ENCODE results near the gene ERN2.

DNA sequence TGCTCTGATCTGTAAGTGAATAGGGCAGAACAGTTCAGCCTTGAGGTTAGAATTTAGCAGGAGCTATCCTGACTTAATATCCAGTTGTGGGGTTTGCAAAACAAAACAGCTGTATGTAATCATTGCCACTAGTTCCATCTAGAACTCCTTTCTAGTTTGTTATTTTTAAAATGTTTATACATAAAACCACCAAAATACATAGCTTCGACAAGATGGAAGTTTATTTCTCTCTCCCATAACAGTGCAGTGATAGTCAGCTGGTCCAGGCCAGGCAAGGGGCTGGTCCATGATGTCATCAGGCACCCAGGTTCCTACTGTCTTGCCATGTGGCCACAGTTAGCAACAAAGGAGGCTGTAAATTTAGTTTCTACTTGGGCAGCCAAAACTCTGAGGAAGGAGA, 44.8 kb downstream of the ERN2 start:
- TF ChIP-seq, protein P1, sequence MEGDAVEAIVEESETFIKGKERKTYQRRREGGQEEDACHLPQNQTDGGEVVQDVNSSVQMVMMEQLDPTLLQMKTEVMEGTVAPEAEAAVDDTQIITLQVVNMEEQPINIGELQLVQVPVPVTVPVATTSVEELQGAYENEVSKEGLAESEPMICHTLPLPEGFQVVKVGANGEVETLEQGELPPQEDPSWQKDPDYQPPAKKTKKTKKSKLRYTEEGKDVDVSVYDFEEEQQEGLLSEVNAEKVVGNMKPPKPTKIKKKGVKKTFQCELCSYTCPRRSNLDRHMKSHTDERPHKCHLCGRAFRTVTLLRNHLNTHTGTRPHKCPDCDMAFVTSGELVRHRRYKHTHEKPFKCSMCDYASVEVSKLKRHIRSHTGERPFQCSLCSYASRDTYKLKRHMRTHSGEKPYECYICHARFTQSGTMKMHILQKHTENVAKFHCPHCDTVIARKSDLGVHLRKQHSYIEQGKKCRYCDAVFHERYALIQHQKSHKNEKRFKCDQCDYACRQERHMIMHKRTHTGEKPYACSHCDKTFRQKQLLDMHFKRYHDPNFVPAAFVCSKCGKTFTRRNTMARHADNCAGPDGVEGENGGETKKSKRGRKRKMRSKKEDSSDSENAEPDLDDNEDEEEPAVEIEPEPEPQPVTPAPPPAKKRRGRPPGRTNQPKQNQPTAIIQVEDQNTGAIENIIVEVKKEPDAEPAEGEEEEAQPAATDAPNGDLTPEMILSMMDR (IDR thresholded peaks at IDR 0.05; ENCODE audit: insufficient read depth, low read length): no peak
- TF ChIP-seq POLR2AphosphoS5 (IDR thresholded peaks at IDR 0.05; ENCODE audit: low read depth) (no peak), GABPA (IDR thresholded peaks at IDR 0.05; ENCODE audit: low read depth) (no peak), REST (IDR thresholded peaks at IDR 0.05; ENCODE audit: insufficient replicate concordance, low read depth) (no peak), SPI1 (IDR thresholded peaks at IDR 0.05; ENCODE audit: borderline replicate concordance, low read depth) (no peak)

Measured in HL-60 (cell line).